Activated naive CD4-positive, alpha-beta T cell treated with anti-CD3 and anti-CD28 coated beads for 36 hours (primary cell): Measurements from ENCODE around the gene PIK3R3. TPM values are rescaled to one million over a fixed set of nuclear protein-coding genes. Genes with fewer than 3 reads are reported as not detected.

Source experiments
- CTCF ChIA-PET: fragments of 350-600 bp; sonication (Branson Sonifier 250); formaldehyde crosslinking; loops from one replicate; lab custom pipeline; 2021; ENCODE audit warnings: antibody characterized with exemption; lab: Charles Lee
- DNase-seq: peaks from one replicate; pipeline ENCODE4 v3.0.0-alpha.2; 2020
- H3K27ac Mint-ChIP-seq: one replicate; pipeline ENCODE4 v1.8.0; 2021; ENCODE audit warnings: mild to moderate bottlenecking, mixed read lengths
- H3K27me3 Mint-ChIP-seq: one replicate; pipeline ENCODE4 v1.8.0; 2021; ENCODE audit warnings: low read depth, mixed read lengths
- H3K36me3 Mint-ChIP-seq: one replicate; pipeline ENCODE4 v1.8.0; 2021; ENCODE audit warnings: low read depth, mixed read lengths
- H3K4me1 Mint-ChIP-seq: one replicate; pipeline ENCODE4 v1.8.0; 2021; ENCODE audit warnings: low read depth, mixed read lengths
- H3K4me3 Mint-ChIP-seq: one replicate; pipeline ENCODE4 v1.8.0; 2021; ENCODE audit warnings: mild to moderate bottlenecking, moderate library complexity, mixed read lengths
- H3K9me3 Mint-ChIP-seq: one replicate; pipeline ENCODE4 v1.8.0; 2021; ENCODE audit warnings: mixed read lengths
- intact Hi-C: fragments of 100-400 bp; cut with micrococcal nuclease; formaldehyde crosslinking; loops from one replicate; pipeline ENCODE4 v1.15.1; 2023
- total RNA-seq, 2 experiments: library from RNA; stranded (reverse); gene quantifications; one replicate each; pipeline ENCODE4 v1.2.3, GENCODE V29; 2021

PIK3R3 gene
- total RNA-seq, 2 experiments from 2014 or later = 0.45 to 0.49 TPM

- peaks cover 22% of the 10 kb centered on the region for H3K36me3 Mint-ChIP-seq
- CTCF ChIA-PET = no interaction called here
- no peaks in the 10 kb centered on the region for H3K27me3 Mint-ChIP-seq
- intact Hi-C loops = no loop called here
- H3K4me3 Mint-ChIP-seq = no peak overlapping the region
- H3K9me3 Mint-ChIP-seq = no peaks in the 10 kb centered on the region
- no peaks in the 10 kb centered on the region for H3K4me1 Mint-ChIP-seq
- no peak overlapping the region for H3K27ac Mint-ChIP-seq
- DNase-seq = no peak
These were observed 123.8 kb downstream of the PIK3R3 start for GRCh38 chr1:46008585-46008984.

GRCh38 chr1:46005594-46005993 is 126.8 kb downstream of the PIK3R3 start:
- Mint-ChIP-seq H3K27ac (no peak overlapping the region), H3K27me3 (no peaks in the 10 kb centered on the region), H3K9me3 (no peaks in the 10 kb centered on the region), H3K36me3 (peaks cover 21% of the 10 kb centered on the region), H3K4me1 (no peaks in the 10 kb centered on the region), H3K4me3 (no peak overlapping the region)
- CTCF ChIA-PET = no interaction called here
- intact Hi-C loops = no loop called here
- DNase-seq = no peak

- intact Hi-C loops = no loop called here
- Mint-ChIP-seq H3K9me3 (no peaks in the 10 kb centered on the region), H3K4me1 (no peaks in the 10 kb centered on the region), H3K36me3 (peaks cover 15% of the 10 kb centered on the region), H3K4me3 (no peak overlapping the region), H3K27ac (no peak overlapping the region), H3K27me3 (no peaks in the 10 kb centered on the region)
- DNase-seq = no peak
- CTCF ChIA-PET = interaction anchor here (0.6 kb wide), 2 partner anchors 9 to 249 kb away, joined by 3 read pairs; no protein-coding TSS in a partner anchor
These were observed 127.9 kb downstream of the PIK3R3 start for GRCh38 chr1:46004492-46004891.

- intact Hi-C loops = no loop called here
These were observed 129.1 kb downstream of the PIK3R3 start for GRCh38 chr1:46003315-46003714.

GRCh38 chr1:46002551-46003150 is 129.8 kb downstream of the PIK3R3 start:
- CTCF ChIA-PET = interaction anchor here (0.6 kb wide), 1 partner anchor 269 kb away, joined by 4 read pairs; no protein-coding TSS in a partner anchor
- intact Hi-C loops = no loop called here
- no peak overlapping the region for H3K4me3 Mint-ChIP-seq

More at GRCh38 chr1:46003315-46003714, 129.1 kb downstream of the PIK3R3 start:
- Mint-ChIP-seq H3K27me3 (no peaks in the 10 kb centered on the region), H3K36me3 (peaks cover 12% of the 10 kb centered on the region), H3K4me1 (no peaks in the 10 kb centered on the region), H3K9me3 (no peaks in the 10 kb centered on the region), H3K27ac (no peak overlapping the region), H3K4me3 (no peak overlapping the region)
- DNase-seq = no peak
- CTCF ChIA-PET = no interaction called here

GRCh38 chr1:46001081-46001785 is 131.2 kb downstream of the PIK3R3 start:
- Mint-ChIP-seq H3K36me3 (peaks cover 4% of the 10 kb centered on the region), H3K4me3 (no peak overlapping the region), H3K27ac (no peak overlapping the region), H3K27me3 (no peaks in the 10 kb centered on the region), H3K9me3 (no peaks in the 10 kb centered on the region), H3K4me1 (no peaks in the 10 kb centered on the region)
- CTCF ChIA-PET = no interaction called here
- DNase-seq = no peak
- intact Hi-C loops = no loop called here

More at GRCh38 chr1:46002551-46003150, 129.8 kb downstream of the PIK3R3 start:
- Mint-ChIP-seq H3K9me3 (no peaks in the 10 kb centered on the region), H3K36me3 (peaks cover 10% of the 10 kb centered on the region), H3K4me1 (no peaks in the 10 kb centered on the region), H3K27ac (no peak overlapping the region), H3K27me3 (no peaks in the 10 kb centered on the region)
- DNase-seq = no peak

GRCh38 chr1:45999507-45999906 is 132.9 kb downstream of the PIK3R3 start:
- H3K27ac Mint-ChIP-seq = no peak overlapping the region
- H3K27me3 Mint-ChIP-seq = no peaks in the 10 kb centered on the region
- no peak for DNase-seq
- no peaks in the 10 kb centered on the region for H3K9me3 Mint-ChIP-seq
- H3K4me3 Mint-ChIP-seq = no peak overlapping the region
- H3K4me1 Mint-ChIP-seq = no peaks in the 10 kb centered on the region
- intact Hi-C loops = no loop called here
- peaks cover 4% of the 10 kb centered on the region for H3K36me3 Mint-ChIP-seq
- CTCF ChIA-PET = no interaction called here

GRCh38 chr1:45998020-45998617 is 134.3 kb downstream of the PIK3R3 start:
- no peak for DNase-seq
- Mint-ChIP-seq H3K27ac (no peak overlapping the region), H3K36me3 (peaks cover 2% of the 10 kb centered on the region), H3K27me3 (no peaks in the 10 kb centered on the region), H3K4me1 (no peaks in the 10 kb centered on the region), H3K4me3 (no peak overlapping the region), H3K9me3 (no peaks in the 10 kb centered on the region)
- CTCF ChIA-PET = no interaction called here
- intact Hi-C loops = no loop called here

- CTCF ChIA-PET = no interaction called here
- Mint-ChIP-seq H3K27ac (no peak overlapping the region), H3K4me3 (no peak overlapping the region), H3K36me3 (peaks cover 3% of the 10 kb centered on the region), H3K4me1 (no peaks in the 10 kb centered on the region), H3K9me3 (no peaks in the 10 kb centered on the region), H3K27me3 (no peaks in the 10 kb centered on the region)
- intact Hi-C loops = no loop called here
- no peak for DNase-seq
These were observed 137.1 kb downstream of the PIK3R3 start for GRCh38 chr1:45995298-45995697.

GRCh38 chr1:45994423-45994822 is 138.0 kb downstream of the PIK3R3 start:
- Mint-ChIP-seq H3K27ac (no peak overlapping the region), H3K36me3 (peaks cover 3% of the 10 kb centered on the region), H3K4me1 (no peaks in the 10 kb centered on the region), H3K27me3 (no peaks in the 10 kb centered on the region), H3K4me3 (no peak overlapping the region), H3K9me3 (no peaks in the 10 kb centered on the region)
- DNase-seq = no peak
- intact Hi-C loops = no loop called here
- CTCF ChIA-PET = no interaction called here
